ENCODE results near the gene VRK2. TPM values are rescaled to one million over a fixed set of nuclear protein-coding genes. Genes with fewer than 3 reads are reported as not detected.

Gene VRK2
- total RNA-seq, 4 donors from 2014 or later = 11.1 to 18.3 (median 15.1) TPM

GRCh38 chr2:58033530-58033929, 13.1 kb upstream of the VRK2 start:
- no peak overlapping the region for H3K4me3 ChIP-seq
- H3K4me1 ChIP-seq = no peaks in the 10 kb centered on the region
- no peaks in the 10 kb centered on the region for H3K36me3 ChIP-seq
- no peak overlapping the region for H3K27ac ChIP-seq
- no peak for TF ChIP-seq POLR2AphosphoS5 (IDR thresholded peaks at IDR 0.05)
- no peak for TF ChIP-seq EP300 (IDR thresholded peaks at IDR 0.05)
- no peak for TF ChIP-seq POLR2A (IDR thresholded peaks at IDR 0.05)
- TF ChIP-seq, protein P1, sequence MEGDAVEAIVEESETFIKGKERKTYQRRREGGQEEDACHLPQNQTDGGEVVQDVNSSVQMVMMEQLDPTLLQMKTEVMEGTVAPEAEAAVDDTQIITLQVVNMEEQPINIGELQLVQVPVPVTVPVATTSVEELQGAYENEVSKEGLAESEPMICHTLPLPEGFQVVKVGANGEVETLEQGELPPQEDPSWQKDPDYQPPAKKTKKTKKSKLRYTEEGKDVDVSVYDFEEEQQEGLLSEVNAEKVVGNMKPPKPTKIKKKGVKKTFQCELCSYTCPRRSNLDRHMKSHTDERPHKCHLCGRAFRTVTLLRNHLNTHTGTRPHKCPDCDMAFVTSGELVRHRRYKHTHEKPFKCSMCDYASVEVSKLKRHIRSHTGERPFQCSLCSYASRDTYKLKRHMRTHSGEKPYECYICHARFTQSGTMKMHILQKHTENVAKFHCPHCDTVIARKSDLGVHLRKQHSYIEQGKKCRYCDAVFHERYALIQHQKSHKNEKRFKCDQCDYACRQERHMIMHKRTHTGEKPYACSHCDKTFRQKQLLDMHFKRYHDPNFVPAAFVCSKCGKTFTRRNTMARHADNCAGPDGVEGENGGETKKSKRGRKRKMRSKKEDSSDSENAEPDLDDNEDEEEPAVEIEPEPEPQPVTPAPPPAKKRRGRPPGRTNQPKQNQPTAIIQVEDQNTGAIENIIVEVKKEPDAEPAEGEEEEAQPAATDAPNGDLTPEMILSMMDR (IDR thresholded peaks at IDR 0.05) = no peak
- H3K27me3 ChIP-seq = no peaks in the 10 kb centered on the region
- no peak for DNase-seq (ENCODE audit: low spot score in 2 of 2)
- no peaks in the 10 kb centered on the region for H3K9me3 ChIP-seq

DNA sequence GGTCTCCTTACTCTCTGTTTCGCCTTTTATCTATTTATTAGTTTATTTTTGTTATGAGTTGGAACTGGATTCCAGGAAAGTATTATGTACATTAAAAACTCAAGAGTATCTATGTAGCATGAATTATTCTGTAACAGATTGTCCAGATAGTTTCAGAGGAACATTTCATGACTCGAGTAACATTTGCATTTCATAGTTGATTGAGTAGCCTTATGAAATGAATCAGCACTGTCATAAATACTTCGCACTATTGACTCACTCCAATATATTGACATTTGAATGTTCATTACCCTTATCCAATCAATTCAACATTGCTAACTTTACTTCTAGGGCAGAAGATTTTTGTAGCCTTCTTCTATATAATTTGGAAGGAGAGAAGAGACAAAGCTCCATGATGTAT, 11.3 kb upstream of the VRK2 start:
- H3K27me3 ChIP-seq = no peaks in the 10 kb centered on the region
- WGBS = 96% methylated on average over 3 of the region's 3 CpGs
- no peaks in the 10 kb centered on the region for H3K9me3 ChIP-seq
- no peaks in the 10 kb centered on the region for H3K36me3 ChIP-seq
- H3K27ac ChIP-seq = no peak overlapping the region
- no peak overlapping the region for H3K4me3 ChIP-seq
- DNase-seq (ENCODE audit: low spot score in 2 of 2) = no peak
- TF ChIP-seq, protein P1 (IDR thresholded peaks at IDR 0.05) = no peak
- no peaks in the 10 kb centered on the region for H3K4me1 ChIP-seq

DNA sequence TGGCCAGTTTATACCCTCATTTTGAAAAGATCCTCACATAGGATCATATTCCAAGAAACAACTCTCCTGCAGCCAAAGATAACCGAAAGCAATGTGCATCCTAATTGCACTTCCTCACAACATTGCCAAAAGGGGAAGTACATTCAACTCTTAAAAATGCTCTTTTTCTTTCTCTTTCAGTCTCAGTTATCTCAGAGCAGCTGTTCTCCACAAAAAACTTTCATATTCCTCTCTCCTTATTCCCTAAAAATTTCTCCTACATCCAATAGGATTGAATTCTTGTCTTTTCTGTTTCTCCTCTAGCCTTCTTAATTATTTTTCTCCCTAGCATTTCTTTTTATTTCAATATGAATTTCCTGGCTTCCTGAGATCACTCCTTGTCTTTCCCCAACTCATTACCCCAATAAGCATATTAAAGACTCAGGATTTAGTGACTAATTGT, 7.4 kb upstream of the VRK2 start:
- Histone ChIP-seq H3K27ac (no peak overlapping the region), H3K9me3 (no peaks in the 10 kb centered on the region), H3K4me1 (no peaks in the 10 kb centered on the region), H3K4me3 (no peak overlapping the region), H3K36me3 (no peaks in the 10 kb centered on the region), H3K27me3 (no peaks in the 10 kb centered on the region)
- no peak for DNase-seq (ENCODE audit: low spot score in 2 of 2)
- WGBS = 3% methylated on average over 1 of the region's 1 CpG
- no peak for TF ChIP-seq EP300 (IDR thresholded peaks at IDR 0.05)
- TF ChIP-seq POLR2AphosphoS5 (IDR thresholded peaks at IDR 0.05) = no peak
- no peak for TF ChIP-seq POLR2A (IDR thresholded peaks at IDR 0.05)
- TF ChIP-seq, protein P1 (IDR thresholded peaks at IDR 0.05) = no peak

DNA sequence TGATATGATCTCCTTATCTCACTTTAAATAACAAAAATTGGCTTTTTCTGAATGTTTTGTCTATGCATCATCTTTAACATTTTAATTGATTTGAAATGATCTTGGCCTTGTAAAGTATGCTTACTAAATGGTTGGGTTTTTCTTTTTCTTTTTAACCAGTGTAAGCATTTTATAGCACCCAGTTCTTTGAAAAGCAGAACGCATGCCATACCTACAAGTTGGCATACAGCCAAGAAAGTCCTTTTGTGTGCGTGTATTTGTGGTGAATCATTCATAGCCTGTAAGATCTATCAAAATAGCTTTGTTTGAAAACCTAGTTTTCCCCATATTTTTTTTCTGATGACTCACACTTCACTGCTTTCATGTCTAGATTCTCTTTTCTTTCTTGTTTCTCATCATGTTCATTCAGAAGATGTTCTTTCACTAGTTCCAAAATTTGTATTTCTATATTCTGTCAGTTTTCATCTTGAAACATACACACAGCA, 4.1 kb upstream of the VRK2 start:
- Histone ChIP-seq H3K4me3 (no peak overlapping the region), H3K27me3 (no peaks in the 10 kb centered on the region), H3K36me3 (no peaks in the 10 kb centered on the region), H3K4me1 (peaks cover 15% of the 10 kb centered on the region), H3K27ac (no peak overlapping the region), H3K9me3 (no peaks in the 10 kb centered on the region)
- WGBS = 14% methylated on average over 2 of the region's 2 CpGs
- no peak for TF ChIP-seq POLR2A (IDR thresholded peaks at IDR 0.05)
- TF ChIP-seq POLR2AphosphoS5 (IDR thresholded peaks at IDR 0.05) = no peak
- TF ChIP-seq, protein P1 (IDR thresholded peaks at IDR 0.05) = no peak
- no peak for TF ChIP-seq EP300 (IDR thresholded peaks at IDR 0.05)
- no peak for DNase-seq (ENCODE audit: low spot score in 2 of 2)

DNA sequence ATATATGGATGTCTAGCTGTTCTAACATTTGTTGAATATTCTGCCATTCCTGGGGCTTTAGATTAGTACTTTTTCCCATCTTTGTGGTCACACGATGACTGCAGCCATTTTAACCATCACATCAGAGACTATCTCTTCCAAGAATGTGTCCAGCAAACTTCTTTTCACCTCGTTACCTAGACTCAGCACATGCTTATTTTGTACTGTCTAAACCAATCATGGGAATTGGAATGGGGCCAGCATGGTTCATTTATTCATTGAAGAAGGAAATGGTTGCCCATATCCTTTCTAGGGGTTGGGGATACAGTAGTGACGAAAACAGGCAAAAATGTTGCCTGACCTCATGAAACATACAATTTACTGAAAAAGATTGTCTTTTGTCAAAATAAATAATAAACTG, 2.5 kb upstream of the VRK2 start:
- no peak overlapping the region for H3K4me3 ChIP-seq
- TF ChIP-seq POLR2A (IDR thresholded peaks at IDR 0.05) = no peak
- TF ChIP-seq, protein P1 (IDR thresholded peaks at IDR 0.05) = no peak
- TF ChIP-seq EP300 (IDR thresholded peaks at IDR 0.05) = no peak
- no peak for TF ChIP-seq POLR2AphosphoS5 (IDR thresholded peaks at IDR 0.05)
- H3K27ac ChIP-seq = no peak overlapping the region
- H3K36me3 ChIP-seq = no peaks in the 10 kb centered on the region
- H3K9me3 ChIP-seq = no peaks in the 10 kb centered on the region
- 97% methylated on average over 3 of the region's 3 CpGs for WGBS
- no peaks in the 10 kb centered on the region for H3K27me3 ChIP-seq
- H3K4me1 ChIP-seq = peaks cover 25% of the 10 kb centered on the region
- DNase-seq (ENCODE audit: low spot score in 2 of 2) = no peak
